ENCODE results near the gene CCR3. TPM values are rescaled to one million over a fixed set of nuclear protein-coding genes. Genes with fewer than 3 reads are reported as not detected.

CCR3 gene
- total RNA-seq, 6 donors from 2014 or later, result 0.13 TPM; not detected in 5

DNA sequence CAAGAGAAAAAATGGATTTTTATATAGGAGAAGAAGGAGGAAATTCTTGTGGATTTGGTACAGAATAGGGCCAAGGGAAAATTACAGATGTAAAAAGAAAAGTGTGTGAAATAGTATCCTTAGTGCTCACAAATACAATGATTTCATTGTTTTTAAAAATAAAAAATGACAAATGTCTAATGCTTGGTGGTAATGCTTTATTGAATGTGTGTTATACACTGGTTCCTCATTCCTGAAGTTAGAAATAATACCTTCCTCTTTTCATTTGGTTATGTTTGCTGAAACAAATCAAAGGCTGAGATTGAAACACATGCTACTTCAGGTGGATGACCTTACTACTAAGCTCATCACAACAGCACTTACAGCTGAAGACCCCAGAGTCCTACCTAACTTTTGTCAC is 73.9 kb downstream of the CCR3 start:
- no peaks in the 10 kb centered on the region for H3K9me3 ChIP-seq
- DNase-seq (no peak), ATAC-seq (ENCODE audit: low FRiP score in 2 of 2) (no peak)
- H3K27me3 ChIP-seq, result no peaks in the 10 kb centered on the region
- peaks cover 0 to 13% (median 11%) of the 10 kb centered on the region in 4 donors for H3K4me1 ChIP-seq
- no peak overlapping the region for H3K4me3 ChIP-seq
- H3K27ac ChIP-seq, result no peak overlapping the region
- H3K36me3 ChIP-seq, result no peaks in the 10 kb centered on the region
- TF ChIP-seq CTCF (IDR thresholded peaks at IDR 0.05) (no peak), POLR2AphosphoS5 (IDR thresholded peaks at IDR 0.05) (no peak), EP300 (IDR thresholded peaks at IDR 0.05) (no peak), POLR2A (IDR thresholded peaks at IDR 0.05) (no peak)

Other genes starting within 250 kb of the CCR3 start
- 10 to 100 TPM; 37.5 to 84.9 (median 45.3) TPM for gene FYCO1, start 246.6 kb upstream of the CCR3 start, total RNA-seq
- under 1 TPM in 4 of 6 donors, not detected in 2; 0.15 to 0.47 (median 0.28) TPM for gene XCR1, start 215.0 kb upstream of the CCR3 start, total RNA-seq
- 10 to 100 TPM in 4 of 6 donors, 1 to 10 TPM in 2; 8.0 to 52.2 (median 17.8) TPM for gene CCR1, start 34.1 kb upstream of the CCR3 start, total RNA-seq
- gene CCR2, start 111.7 kb downstream of the CCR3 start, total RNA-seq, result 10 to 100 TPM in 1 of 6 donors, 1 to 10 TPM in 5; 2.1 to 27.8 (median 6.6) TPM
- 1 to 10 TPM in 5 of 6 donors, under 1 TPM in 1; 0.33 to 8.6 (median 3.1) TPM for gene CCR5, start 128.5 kb downstream of the CCR3 start, total RNA-seq
- 10 to 100 TPM in 4 of 6 donors, 1 to 10 TPM in 2; 4.2 to 25.5 (median 13.7) TPM for gene CCRL2, start 164.8 kb downstream of the CCR3 start, total RNA-seq
- 10 to 100 TPM in 3 of 6 donors, 1 to 10 TPM in 3; 3.3 to 85.9 (median 12.5) TPM for gene LTF, start 222.4 kb downstream of the CCR3 start, total RNA-seq